Muscle layer of colon (tissue), 2 donors: Measurements from ENCODE around the gene OR2W1.

ENCODE experiments used
- H3K27ac ChIP-seq: one replicate; pipeline ENCODE4 v1.7.0; 2013; ENCODE audit warnings: low read depth, mild to moderate bottlenecking, low read length, moderate library complexity
- H3K27me3 ChIP-seq, 2 donors: one replicate each; pipeline ENCODE4 v1.7.0; 2013; ENCODE audit warnings: low read length in 2 of 2, mild to moderate bottlenecking in 2 of 2; ENCODE audit not compliant: insufficient read depth in 2 of 2, control insufficient read depth in 1 of 2
- H3K36me3 ChIP-seq: one replicate; pipeline ENCODE4 v1.7.0; 2013; ENCODE audit warnings: mild to moderate bottlenecking, low read length; ENCODE audit not compliant: insufficient read depth
- H3K4me1 ChIP-seq: one replicate; pipeline ENCODE4 v1.7.0; 2013; ENCODE audit warnings: mild to moderate bottlenecking, low read length; ENCODE audit not compliant: insufficient read depth
- H3K4me3 ChIP-seq, 2 donors: one replicate each; pipeline ENCODE4 v1.7.0; 2013; ENCODE audit warnings: low read length in 2 of 2, low read depth in 1 of 2, mild to moderate bottlenecking in 1 of 2, moderate library complexity in 1 of 2
- H3K9ac ChIP-seq: one replicate; pipeline ENCODE4 v1.7.0; 2013; ENCODE audit warnings: low read length
- H3K9me3 ChIP-seq: one replicate; pipeline ENCODE4 v1.7.0; 2013; ENCODE audit warnings: mild to moderate bottlenecking, low read length
- donor health status: abdominal sarcoma.
- donor health status: Adenocarcinoma of cecum.

OR2W1 gene

GRCh38 chr6:29045075-29045474 lies at the start of gene OR2W1:
Gene OR2W1, minus strand, starts transcription at chr6:29045175. Its CDS starts 0 bp downstream, at chr6:29045175.
- no peak within 1 kb of the TSS for H3K4me3 ChIP-seq
- no peak within 1 kb of the TSS for H3K9ac ChIP-seq
- H3K36me3 ChIP-seq: no peaks in the 10 kb centered on the region
- H3K27me3 ChIP-seq: no peaks in the 10 kb centered on the region
- H3K27ac ChIP-seq: no peak within 1 kb of the TSS
- H3K9me3 ChIP-seq: no peaks in the 10 kb centered on the region
- H3K4me1 ChIP-seq: no peaks in the 10 kb centered on the region

GRCh38 chr6:29092957-29093356 lies 48.0 kb upstream of the OR2W1 start:
- H3K27me3 ChIP-seq: no peaks in the 10 kb centered on the region
- no peaks in the 10 kb centered on the region for H3K4me1 ChIP-seq
- no peaks in the 10 kb centered on the region for H3K9me3 ChIP-seq
- no peak overlapping the region for H3K4me3 ChIP-seq
- H3K9ac ChIP-seq: no peak overlapping the region
- no peak overlapping the region for H3K27ac ChIP-seq
- no peaks in the 10 kb centered on the region for H3K36me3 ChIP-seq

DNA sequence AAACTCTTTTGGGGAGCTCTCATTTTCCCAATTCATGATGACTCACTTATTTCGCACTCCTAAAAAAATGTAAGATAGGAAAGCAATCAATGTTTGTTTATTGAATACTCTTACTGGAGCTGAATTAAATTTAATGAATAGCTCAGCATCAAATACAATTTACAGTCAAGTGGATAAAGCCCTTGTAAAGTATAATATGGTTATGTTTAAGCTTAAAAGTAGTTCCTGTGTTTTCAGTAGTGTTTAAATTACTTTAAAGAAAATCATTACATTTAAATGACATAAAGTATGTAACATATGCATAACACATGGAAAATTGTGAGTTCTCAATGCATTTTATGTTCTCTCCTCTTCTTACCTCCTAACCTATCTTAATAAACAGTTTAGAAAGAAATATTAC lies 42.2 kb upstream of the OR2W1 start, which contains the start of gene OR2B3:
TSS of gene OR2B3 (minus strand) at position 101 of the 400 bp plus-strand sequence. CDS start at position 36, 65 bp downstream.
- H3K4me3 ChIP-seq: no peak within 1 kb of the TSS

DNA sequence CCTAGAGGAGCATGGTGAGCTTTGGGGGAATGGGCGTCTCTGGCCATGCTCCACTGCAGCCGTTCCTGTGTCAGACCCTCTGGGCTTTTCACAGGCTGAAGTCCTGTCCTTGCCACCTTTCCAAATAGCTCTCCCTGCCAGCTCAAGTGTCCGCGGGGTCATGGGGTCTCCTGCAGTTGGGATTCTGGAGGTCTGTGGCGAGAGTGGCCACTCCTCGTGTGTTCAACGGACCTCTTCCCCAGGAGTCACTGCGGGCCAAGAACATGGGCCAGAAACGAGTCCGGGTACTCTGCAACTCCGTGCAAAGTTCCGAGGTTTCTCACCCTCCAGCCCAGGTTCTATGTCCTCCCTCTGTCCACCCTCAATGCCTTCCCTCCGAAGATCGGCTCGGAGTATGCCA lies 37.5 kb upstream of the OR2W1 start:
- H3K4me3 ChIP-seq: no peak overlapping the region
- H3K4me1 ChIP-seq: no peaks in the 10 kb centered on the region
- no peaks in the 10 kb centered on the region for H3K36me3 ChIP-seq
- no peaks in the 10 kb centered on the region for H3K27me3 ChIP-seq
- H3K9ac ChIP-seq: no peak overlapping the region
- H3K27ac ChIP-seq: no peak overlapping the region
- H3K9me3 ChIP-seq: no peaks in the 10 kb centered on the region

More for the DNA sequence above, 42.2 kb upstream of the OR2W1 start, which contains the start of gene OR2B3:
- Histone ChIP-seq H3K27me3 (no peaks in the 10 kb centered on the region), H3K4me1 (no peaks in the 10 kb centered on the region), H3K9ac (no peak within 1 kb of the TSS), H3K36me3 (no peaks in the 10 kb centered on the region), H3K27ac (no peak within 1 kb of the TSS), H3K9me3 (no peaks in the 10 kb centered on the region)

GRCh38 chr6:29081312-29081711 lies 36.3 kb upstream of the OR2W1 start:
- no peak overlapping the region for H3K9ac ChIP-seq
- H3K4me1 ChIP-seq: no peaks in the 10 kb centered on the region
- no peaks in the 10 kb centered on the region for H3K36me3 ChIP-seq
- no peak overlapping the region for H3K27ac ChIP-seq
- no peak overlapping the region for H3K4me3 ChIP-seq
- H3K9me3 ChIP-seq: no peaks in the 10 kb centered on the region
- H3K27me3 ChIP-seq: no peaks in the 10 kb centered on the region

DNA sequence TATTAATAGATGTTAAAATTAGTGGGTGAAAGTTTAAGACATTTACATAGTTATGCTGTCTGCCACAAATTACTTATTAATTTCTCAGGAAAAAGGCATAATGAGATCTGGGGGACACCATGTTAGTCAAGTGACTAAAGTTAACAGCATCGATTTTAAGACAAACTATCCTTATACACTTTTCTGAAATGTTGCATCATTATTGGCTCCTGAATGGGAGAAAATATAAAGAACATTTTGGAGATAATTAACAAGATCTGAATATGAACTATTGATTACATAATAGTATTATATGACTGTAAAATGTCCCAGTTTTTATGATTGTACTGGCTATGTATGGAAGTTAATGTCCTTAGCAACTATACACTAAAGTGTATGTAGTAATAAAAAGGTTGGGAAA lies 34.2 kb upstream of the OR2W1 start:
- H3K9ac ChIP-seq: no peak overlapping the region
- no peak overlapping the region for H3K4me3 ChIP-seq
- no peaks in the 10 kb centered on the region for H3K4me1 ChIP-seq
- H3K9me3 ChIP-seq: no peaks in the 10 kb centered on the region
- H3K36me3 ChIP-seq: no peaks in the 10 kb centered on the region
- no peak overlapping the region for H3K27ac ChIP-seq
- no peaks in the 10 kb centered on the region for H3K27me3 ChIP-seq

- H3K36me3 ChIP-seq: no peaks in the 10 kb centered on the region
- H3K9me3 ChIP-seq: no peaks in the 10 kb centered on the region
- no peak overlapping the region for H3K4me3 ChIP-seq
- no peaks in the 10 kb centered on the region for H3K27me3 ChIP-seq
- H3K27ac ChIP-seq: no peak overlapping the region
- H3K9ac ChIP-seq: no peak overlapping the region
- H3K4me1 ChIP-seq: no peaks in the 10 kb centered on the region
Measured at GRCh38 chr6:29071831-29072723, 27.1 kb upstream of the OR2W1 start.

DNA sequence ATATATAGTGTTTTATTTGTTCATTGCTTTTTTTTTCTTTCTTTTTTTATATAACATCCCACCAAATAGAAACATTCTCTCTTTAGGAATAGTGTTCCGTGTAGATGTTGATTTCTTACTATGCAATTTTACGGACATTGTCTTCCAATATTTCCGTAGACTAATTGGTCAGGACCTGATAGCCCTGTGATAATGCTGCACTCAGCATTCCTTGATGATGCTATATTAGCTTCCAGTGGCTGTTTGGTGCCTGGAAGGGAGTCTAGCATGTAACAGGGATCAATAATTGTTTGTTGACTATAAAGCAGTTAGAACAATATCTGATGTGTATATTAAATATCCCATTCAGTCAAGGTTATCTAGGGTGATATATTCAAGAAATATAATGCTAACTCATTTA lies 6.7 kb upstream of the OR2W1 start:
- Histone ChIP-seq H3K27ac (no peak overlapping the region), H3K36me3 (no peaks in the 10 kb centered on the region), H3K27me3 (no peaks in the 10 kb centered on the region), H3K4me1 (no peaks in the 10 kb centered on the region), H3K9ac (no peak overlapping the region), H3K9me3 (no peaks in the 10 kb centered on the region), H3K4me3 (no peak overlapping the region)

- no peak overlapping the region for H3K4me3 ChIP-seq
- no peak overlapping the region for H3K27ac ChIP-seq
- H3K9ac ChIP-seq: no peak overlapping the region
- no peaks in the 10 kb centered on the region for H3K9me3 ChIP-seq
- no peaks in the 10 kb centered on the region for H3K36me3 ChIP-seq
- H3K4me1 ChIP-seq: no peaks in the 10 kb centered on the region
- no peaks in the 10 kb centered on the region for H3K27me3 ChIP-seq
Measured at GRCh38 chr6:29035951-29036350, 9.0 kb downstream of the OR2W1 start.

GRCh38 chr6:29028821-29029220 lies 16.2 kb downstream of the OR2W1 start:
- H3K4me3 ChIP-seq: no peak overlapping the region

DNA sequence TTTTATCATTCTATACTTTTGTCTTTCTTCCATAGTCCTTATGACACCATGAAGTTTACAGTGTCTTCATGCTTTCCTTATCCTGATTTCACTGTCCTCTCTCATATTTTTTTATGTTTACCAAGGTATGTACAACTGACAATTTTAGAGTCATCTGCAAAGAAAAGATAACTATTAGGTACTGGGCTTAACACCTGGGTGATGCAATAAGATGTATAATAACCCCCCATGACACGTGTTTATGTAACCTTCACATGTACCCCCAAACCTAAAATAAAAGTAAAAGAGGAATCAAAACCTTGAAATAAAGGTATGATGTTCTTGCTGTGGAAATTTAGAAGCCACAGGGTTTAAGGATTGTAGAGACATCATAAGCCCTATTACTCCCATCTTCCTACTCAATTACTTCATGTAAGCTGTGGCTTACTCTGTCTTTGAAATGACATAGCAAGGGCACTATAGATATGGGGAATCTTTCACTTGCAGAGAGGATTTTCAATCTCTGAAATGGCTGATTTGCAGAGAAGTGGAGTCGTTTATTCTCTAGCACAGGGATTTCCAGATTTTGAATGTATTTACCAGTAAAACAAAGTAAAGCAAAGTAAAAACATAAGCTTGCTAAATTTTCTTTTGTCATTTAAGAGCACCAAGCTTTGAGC lies 18.9 kb downstream of the OR2W1 start:
- Histone ChIP-seq H3K9ac (no peak overlapping the region), H3K9me3 (no peaks in the 10 kb centered on the region), H3K36me3 (no peaks in the 10 kb centered on the region), H3K4me3 (no peak overlapping the region), H3K27ac (no peak overlapping the region), H3K4me1 (no peaks in the 10 kb centered on the region), H3K27me3 (no peaks in the 10 kb centered on the region)

More at GRCh38 chr6:29028821-29029220, 16.2 kb downstream of the OR2W1 start:
- Histone ChIP-seq H3K4me1 (no peaks in the 10 kb centered on the region), H3K27me3 (no peaks in the 10 kb centered on the region), H3K9ac (no peak overlapping the region), H3K9me3 (no peaks in the 10 kb centered on the region), H3K36me3 (no peaks in the 10 kb centered on the region), H3K27ac (no peak overlapping the region)
